ENCODE data around the gene MAP4K3.

MAP4K3 gene

GRCh38 chr2:39401319-39401718, 35.8 kb downstream of the MAP4K3 start:
- no peaks in the 10 kb centered on the region for H3K9me3 ChIP-seq
- H3K4me1 ChIP-seq = peaks cover 6% of the 10 kb centered on the region
- H3K4me3 ChIP-seq (ENCODE audit: low read depth, low read length) = no peak overlapping the region
- TF ChIP-seq, protein P1, sequence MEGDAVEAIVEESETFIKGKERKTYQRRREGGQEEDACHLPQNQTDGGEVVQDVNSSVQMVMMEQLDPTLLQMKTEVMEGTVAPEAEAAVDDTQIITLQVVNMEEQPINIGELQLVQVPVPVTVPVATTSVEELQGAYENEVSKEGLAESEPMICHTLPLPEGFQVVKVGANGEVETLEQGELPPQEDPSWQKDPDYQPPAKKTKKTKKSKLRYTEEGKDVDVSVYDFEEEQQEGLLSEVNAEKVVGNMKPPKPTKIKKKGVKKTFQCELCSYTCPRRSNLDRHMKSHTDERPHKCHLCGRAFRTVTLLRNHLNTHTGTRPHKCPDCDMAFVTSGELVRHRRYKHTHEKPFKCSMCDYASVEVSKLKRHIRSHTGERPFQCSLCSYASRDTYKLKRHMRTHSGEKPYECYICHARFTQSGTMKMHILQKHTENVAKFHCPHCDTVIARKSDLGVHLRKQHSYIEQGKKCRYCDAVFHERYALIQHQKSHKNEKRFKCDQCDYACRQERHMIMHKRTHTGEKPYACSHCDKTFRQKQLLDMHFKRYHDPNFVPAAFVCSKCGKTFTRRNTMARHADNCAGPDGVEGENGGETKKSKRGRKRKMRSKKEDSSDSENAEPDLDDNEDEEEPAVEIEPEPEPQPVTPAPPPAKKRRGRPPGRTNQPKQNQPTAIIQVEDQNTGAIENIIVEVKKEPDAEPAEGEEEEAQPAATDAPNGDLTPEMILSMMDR (IDR thresholded peaks at IDR 0.05; ENCODE audit: low read depth, low read length) = no peak
- no peaks in the 10 kb centered on the region for H3K27me3 ChIP-seq
- DNase-seq = no peak
- H3K36me3 ChIP-seq = no peaks in the 10 kb centered on the region

- Histone ChIP-seq H3K36me3 (no peaks in the 10 kb centered on the region), H3K27me3 (no peaks in the 10 kb centered on the region), H3K4me1 (peaks cover 6% of the 10 kb centered on the region), H3K4me3 (ENCODE audit: low read depth, low read length) (no peak overlapping the region), H3K9me3 (no peaks in the 10 kb centered on the region)
- no peak for DNase-seq
- TF ChIP-seq, protein P1 (IDR thresholded peaks at IDR 0.05; ENCODE audit: low read depth, low read length) = no peak
Measured at GRCh38 chr2:39399570-39399969, 37.5 kb downstream of the MAP4K3 start.

- peaks cover 10% of the 10 kb centered on the region; the same call in 1 of the 2 replicates for H3K4me1 ChIP-seq
- DNase-seq = no peak
- TF ChIP-seq, protein P1 (IDR thresholded peaks at IDR 0.05; ENCODE audit: low read depth, low read length) = no peak
Measured at GRCh38 chr2:39395313-39395712, 41.8 kb downstream of the MAP4K3 start.

DNA sequence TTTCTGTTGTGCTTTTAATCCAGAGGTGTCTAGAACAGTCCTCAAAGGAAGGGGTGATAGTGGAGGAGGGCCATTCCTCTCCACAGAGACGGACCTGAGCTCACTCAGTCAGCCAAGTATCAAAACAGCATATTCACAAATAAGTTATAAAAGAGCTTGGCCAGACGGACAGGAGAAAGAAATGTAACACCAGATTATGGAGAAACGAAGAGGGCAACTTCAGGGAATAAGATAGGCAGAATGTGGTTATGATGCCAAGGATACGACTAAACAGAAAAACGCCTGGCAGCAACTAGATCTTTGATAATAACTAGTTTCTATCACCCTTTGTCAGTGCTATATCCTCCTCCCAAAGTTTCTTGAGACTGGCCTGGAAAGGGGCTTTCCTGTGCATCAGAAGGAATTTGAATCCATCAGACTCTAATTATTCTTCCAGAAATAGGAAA, 42.5 kb downstream of the MAP4K3 start:
- TF ChIP-seq, protein P1 (IDR thresholded peaks at IDR 0.05; ENCODE audit: low read depth, low read length) = no peak
- H3K27me3 ChIP-seq = no peaks in the 10 kb centered on the region
- no peak for DNase-seq
- H3K4me1 ChIP-seq = peaks cover 10% of the 10 kb centered on the region; the same call in 1 of the 2 replicates
- H3K4me3 ChIP-seq (ENCODE audit: low read depth, low read length) = no peak overlapping the region
- H3K36me3 ChIP-seq = no peaks in the 10 kb centered on the region
- no peaks in the 10 kb centered on the region for H3K9me3 ChIP-seq

More at GRCh38 chr2:39395313-39395712, 41.8 kb downstream of the MAP4K3 start:
- Histone ChIP-seq H3K27me3 (no peaks in the 10 kb centered on the region), H3K36me3 (no peaks in the 10 kb centered on the region), H3K9me3 (no peaks in the 10 kb centered on the region), H3K4me3 (ENCODE audit: low read depth, low read length) (no peak overlapping the region)

DNA sequence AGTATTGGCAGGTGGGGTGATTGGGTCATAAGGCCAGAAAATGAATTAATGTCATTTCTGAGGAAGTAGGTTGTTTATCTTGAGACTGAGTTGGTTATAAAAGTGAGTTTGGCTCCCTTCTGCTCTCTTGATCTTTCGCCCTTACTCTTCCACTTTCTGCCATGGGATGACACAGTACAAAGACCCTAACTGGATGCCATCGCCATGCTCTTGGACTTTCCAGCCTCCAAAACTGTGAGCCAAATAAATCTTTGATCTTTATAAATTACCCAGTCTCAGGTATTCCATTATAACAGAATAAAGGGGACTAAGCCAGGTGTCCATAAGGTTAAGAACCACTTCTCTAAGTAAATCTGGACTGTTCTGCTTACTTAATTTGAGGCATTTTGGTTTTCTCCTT, 44.4 kb downstream of the MAP4K3 start:
- Histone ChIP-seq H3K4me3 (ENCODE audit: low read depth, low read length) (no peak overlapping the region), H3K27me3 (no peaks in the 10 kb centered on the region), H3K4me1 (peaks cover 16% of the 10 kb centered on the region), H3K9me3 (no peaks in the 10 kb centered on the region), H3K36me3 (no peaks in the 10 kb centered on the region)
- TF ChIP-seq, protein P1 (IDR thresholded peaks at IDR 0.05; ENCODE audit: low read depth, low read length) = no peak
- DNase-seq = no peak

- TF ChIP-seq, protein P1 (IDR thresholded peaks at IDR 0.05; ENCODE audit: low read depth, low read length) = no peak
- Histone ChIP-seq H3K27me3 (no peaks in the 10 kb centered on the region), H3K4me1 (peaks cover 14% of the 10 kb centered on the region), H3K9me3 (no peaks in the 10 kb centered on the region), H3K36me3 (no peaks in the 10 kb centered on the region), H3K4me3 (ENCODE audit: low read depth, low read length) (no peak overlapping the region)
- no peak for DNase-seq
Measured at GRCh38 chr2:39390216-39390615, 46.9 kb downstream of the MAP4K3 start.
